Smooth muscle cell (in vitro differentiated cells): Measurements from ENCODE around the gene TIMM13. TPM values are rescaled to one million over a fixed set of nuclear protein-coding genes. Genes with fewer than 3 reads are reported as not detected.

Source experiments
- DNase-seq: peaks from one replicate; lab custom pipeline; 2025; ENCODE audit not compliant: unreplicated experiment; lab: John Stamatoyannopoulos, UW
- H2AFZ ChIP-seq: fragments of 200-600 bp; sonication (generic); 2 replicates; pipeline ENCODE4 v1.6.0; 2016; ENCODE audit warnings: antibody characterized with exemption, low read depth, mild to moderate bottlenecking
- H3F3A ChIP-seq: fragments of 200-600 bp; sonication (generic); 2 replicates; pipeline ENCODE4 v1.6.0; 2017; ENCODE audit warnings: antibody characterized with exemption, low read depth
- H3K27ac ChIP-seq: fragments of 200-600 bp; sonication (generic); 2 replicates; pipeline ENCODE4 v1.5.1; 2016; ENCODE audit warnings: low read depth, mild to moderate bottlenecking
- H3K27me3 ChIP-seq: fragments of 200-600 bp; sonication (generic); 2 replicates; pipeline ENCODE4 v1.6.1; 2016; ENCODE audit warnings: low read depth, mild to moderate bottlenecking
- H3K36me3 ChIP-seq: fragments of 200-600 bp; sonication (generic); 2 replicates; pipeline ENCODE4 v1.5.1; 2016; ENCODE audit warnings: low read depth
- H3K4me1 ChIP-seq: fragments of 200-600 bp; sonication (generic); 2 replicates; pipeline ENCODE4 v1.5.1; 2016; ENCODE audit warnings: low read depth
- H3K4me2 ChIP-seq: fragments of 200-600 bp; sonication (generic); 2 replicates; pipeline ENCODE4 v1.6.0; 2016; ENCODE audit warnings: mild to moderate bottlenecking
- H3K4me3 ChIP-seq: fragments of 200-600 bp; sonication (generic); 2 replicates; pipeline ENCODE4 v1.5.1; 2016; ENCODE audit warnings: mild to moderate bottlenecking
- H3K79me2 ChIP-seq: fragments of 200-600 bp; sonication (generic); 2 replicates; pipeline ENCODE4 v1.6.0; 2016; ENCODE audit warnings: low read depth, mild to moderate bottlenecking
- H3K9ac ChIP-seq: fragments of 200-600 bp; sonication (generic); 2 replicates; pipeline ENCODE4 v1.6.0; 2016; ENCODE audit warnings: low read depth
- H3K9me3 ChIP-seq: fragments of 200-600 bp; sonication (generic); replicated peaks from 2 replicates; pipeline ENCODE4 v1.5.1; 2016; ENCODE audit warnings: low read depth
- H4K20me1 ChIP-seq: fragments of 200-600 bp; sonication (generic); 2 replicates; pipeline ENCODE4 v1.6.0; 2016; ENCODE audit warnings: low read depth
- WGBS: methylation state at CpG from one replicate; pipeline ENCODE4 v1.1.7; 2016; ENCODE audit warnings: low lambda C conversion rate; 5-methylcytosine and 5-hydroxymethylcytosine counted together
- polyA plus RNA-seq: library from polyadenylated mRNA; unstranded; fragments of >200 nt; fragmentation: Nextera tagmentation; extraction: Ambion mirVana; gene quantifications from 2 replicates; pipeline ENCODE4 v1.2.1, GENCODE V29; 2016
- total RNA-seq: library from RNA; depleted of rRNA; stranded (reverse); fragments of >200 nt; gene quantifications from 2 replicates; pipeline ENCODE4 v1.2.3, GENCODE V29; 2014
- TF ChIP-seq, protein P1 (sequence below): fragments of 200-600 bp; sonication (generic); IDR thresholded peaks from 2 replicates; pipeline ENCODE4 v1.5.1; 2017; ENCODE audit warnings: borderline replicate concordance, mild to moderate bottlenecking, antibody characterized with exemption; ENCODE audit not compliant: insufficient read depth, poor library complexity, severe bottlenecking

TIMM13 gene
- total and polyA plus RNA-seq, 2 experiments from 2014 or later, result 20.0 to 107 TPM

DNA sequence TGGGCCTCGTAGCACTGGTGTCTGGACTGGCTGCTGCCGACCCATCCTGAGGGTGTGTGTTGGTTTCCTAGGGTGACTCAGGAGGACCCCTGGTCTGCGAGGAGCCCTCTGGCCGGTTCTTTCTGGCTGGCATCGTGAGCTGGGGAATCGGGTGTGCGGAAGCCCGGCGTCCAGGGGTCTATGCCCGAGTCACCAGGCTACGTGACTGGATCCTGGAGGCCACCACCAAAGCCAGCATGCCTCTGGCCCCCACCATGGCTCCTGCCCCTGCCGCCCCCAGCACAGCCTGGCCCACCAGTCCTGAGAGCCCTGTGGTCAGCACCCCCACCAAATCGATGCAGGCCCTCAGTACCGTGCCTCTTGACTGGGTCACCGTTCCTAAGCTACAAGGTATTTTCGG lies 13.8 kb downstream of the TIMM13 start:
- TF ChIP-seq, protein P1, sequence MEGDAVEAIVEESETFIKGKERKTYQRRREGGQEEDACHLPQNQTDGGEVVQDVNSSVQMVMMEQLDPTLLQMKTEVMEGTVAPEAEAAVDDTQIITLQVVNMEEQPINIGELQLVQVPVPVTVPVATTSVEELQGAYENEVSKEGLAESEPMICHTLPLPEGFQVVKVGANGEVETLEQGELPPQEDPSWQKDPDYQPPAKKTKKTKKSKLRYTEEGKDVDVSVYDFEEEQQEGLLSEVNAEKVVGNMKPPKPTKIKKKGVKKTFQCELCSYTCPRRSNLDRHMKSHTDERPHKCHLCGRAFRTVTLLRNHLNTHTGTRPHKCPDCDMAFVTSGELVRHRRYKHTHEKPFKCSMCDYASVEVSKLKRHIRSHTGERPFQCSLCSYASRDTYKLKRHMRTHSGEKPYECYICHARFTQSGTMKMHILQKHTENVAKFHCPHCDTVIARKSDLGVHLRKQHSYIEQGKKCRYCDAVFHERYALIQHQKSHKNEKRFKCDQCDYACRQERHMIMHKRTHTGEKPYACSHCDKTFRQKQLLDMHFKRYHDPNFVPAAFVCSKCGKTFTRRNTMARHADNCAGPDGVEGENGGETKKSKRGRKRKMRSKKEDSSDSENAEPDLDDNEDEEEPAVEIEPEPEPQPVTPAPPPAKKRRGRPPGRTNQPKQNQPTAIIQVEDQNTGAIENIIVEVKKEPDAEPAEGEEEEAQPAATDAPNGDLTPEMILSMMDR, result no peak
- Histone ChIP-seq H4K20me1 (no peaks in the 10 kb centered on the region), H3K9me3 (no peaks in the 10 kb centered on the region)

DNA sequence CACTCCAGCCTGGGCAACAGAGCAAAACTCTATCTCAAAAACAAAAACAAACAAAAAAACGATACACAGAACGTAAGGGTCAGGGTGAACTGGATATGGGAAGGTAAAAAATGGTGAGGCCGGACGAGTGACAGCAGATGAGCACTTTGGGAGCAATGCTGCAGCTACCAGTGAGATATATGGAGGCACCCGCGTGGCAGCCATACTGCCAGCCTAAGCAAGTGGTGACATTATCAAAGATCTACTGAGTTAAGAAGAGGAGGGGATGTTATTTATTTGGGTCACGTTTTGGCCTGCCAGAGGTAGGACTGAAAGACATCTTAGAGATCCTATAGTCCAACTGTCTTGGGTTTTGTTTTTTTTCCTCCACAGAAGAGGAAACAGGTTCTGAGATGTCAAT lies 14.2 kb downstream of the TIMM13 start:
- H3K27ac ChIP-seq, result no peak overlapping the region
- peaks cover 3% of the 10 kb centered on the region for H3F3A ChIP-seq
- H3K36me3 ChIP-seq, result no peaks in the 10 kb centered on the region
- H3K9me3 ChIP-seq, result no peaks in the 10 kb centered on the region
- H3K27me3 ChIP-seq, result no peaks in the 10 kb centered on the region
- H3K4me3 ChIP-seq, result no peak overlapping the region
- 80% methylated on average over 7 of the region's 7 CpGs for WGBS
- H4K20me1 ChIP-seq, result no peaks in the 10 kb centered on the region
- H2AFZ ChIP-seq, result no peak overlapping the region
- H3K4me1 ChIP-seq, result no peaks in the 10 kb centered on the region
- TF ChIP-seq, protein P1, result no peak
- no peak overlapping the region for H3K4me2 ChIP-seq
- no peak for DNase-seq
- H3K9ac ChIP-seq, result no peak overlapping the region
- no peaks in the 10 kb centered on the region for H3K79me2 ChIP-seq

More for the DNA sequence above, 13.8 kb downstream of the TIMM13 start:
- H3K4me1 ChIP-seq, result no peaks in the 10 kb centered on the region
- 89% methylated on average over 12 of the region's 16 CpGs for WGBS
- H2AFZ ChIP-seq, result no peak overlapping the region
- H3K4me3 ChIP-seq, result no peak overlapping the region
- H3K27me3 ChIP-seq, result no peaks in the 10 kb centered on the region
- H3K9ac ChIP-seq, result no peak overlapping the region
- no peak overlapping the region for H3K27ac ChIP-seq
- no peak for DNase-seq
- H3F3A ChIP-seq, result peaks cover 3% of the 10 kb centered on the region
- no peaks in the 10 kb centered on the region for H3K79me2 ChIP-seq
- no peak overlapping the region for H3K4me2 ChIP-seq
- no peaks in the 10 kb centered on the region for H3K36me3 ChIP-seq

DNA sequence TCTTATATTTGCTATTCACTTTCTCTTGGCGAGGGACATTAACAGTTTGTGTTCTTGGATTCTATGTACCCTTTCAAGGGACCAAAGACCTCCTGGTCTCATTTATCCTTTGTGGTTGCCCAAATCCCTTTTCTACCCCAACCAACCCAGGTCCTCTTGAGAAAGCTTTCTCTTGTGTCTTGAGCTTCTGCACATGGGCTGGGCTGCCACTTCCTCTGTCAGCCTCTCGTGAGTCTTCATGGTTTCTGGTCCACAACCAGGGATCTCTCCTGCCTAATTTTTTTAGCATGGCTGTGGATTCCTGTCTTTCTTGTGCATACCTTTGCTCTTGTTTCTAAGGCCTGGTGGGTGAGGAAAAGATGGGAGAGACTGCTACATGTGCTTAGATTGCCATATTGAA lies 14.9 kb downstream of the TIMM13 start:
- TF ChIP-seq, protein P1, result no peak
- Histone ChIP-seq H3K9ac (no peak overlapping the region), H2AFZ (no peak overlapping the region), H3K4me1 (no peaks in the 10 kb centered on the region), H3K36me3 (no peaks in the 10 kb centered on the region), H4K20me1 (no peaks in the 10 kb centered on the region), H3K9me3 (no peaks in the 10 kb centered on the region), H3K27me3 (no peaks in the 10 kb centered on the region), H3K27ac (no peak overlapping the region), H3K4me3 (no peak overlapping the region), H3F3A (peaks cover 3% of the 10 kb centered on the region), H3K4me2 (no peak overlapping the region), H3K79me2 (no peaks in the 10 kb centered on the region)
- WGBS, result 74% methylated on average over 2 of the region's 2 CpGs
- DNase-seq, result no peak

DNA sequence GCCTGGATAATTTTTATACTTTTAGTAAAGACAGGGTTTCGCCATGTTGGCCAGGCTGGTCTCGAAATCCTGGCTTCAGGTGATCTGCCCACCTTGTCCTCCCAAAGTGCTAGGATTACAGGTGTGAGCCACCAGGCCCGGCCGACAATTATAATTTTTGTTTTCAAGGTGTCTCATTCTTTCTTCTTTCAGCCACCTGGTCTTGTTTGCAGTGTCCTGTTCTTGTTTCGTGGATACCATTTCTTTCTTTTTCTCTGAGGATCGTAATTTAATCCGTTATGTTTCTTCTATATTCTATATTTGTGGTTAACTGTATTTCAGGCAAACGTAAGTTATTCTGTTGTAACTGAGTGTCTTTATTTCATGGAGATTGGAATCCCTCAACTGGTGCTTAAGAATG lies 15.7 kb downstream of the TIMM13 start:
- no peak overlapping the region for H3K4me2 ChIP-seq
- H3K27ac ChIP-seq, result no peak overlapping the region
- no peak overlapping the region for H3K9ac ChIP-seq
- H3K4me3 ChIP-seq, result no peak overlapping the region
- TF ChIP-seq, protein P1, result no peak
- H3K4me1 ChIP-seq, result no peaks in the 10 kb centered on the region
- DNase-seq, result no peak
- H3K27me3 ChIP-seq, result no peaks in the 10 kb centered on the region
- no peak overlapping the region for H2AFZ ChIP-seq
- H3F3A ChIP-seq, result no peaks in the 10 kb centered on the region
- WGBS, result 82% methylated on average over 8 of the region's 8 CpGs
- H3K79me2 ChIP-seq, result no peaks in the 10 kb centered on the region
- no peaks in the 10 kb centered on the region for H3K36me3 ChIP-seq
- no peaks in the 10 kb centered on the region for H3K9me3 ChIP-seq
- H4K20me1 ChIP-seq, result no peaks in the 10 kb centered on the region
